OCI-LY3 (cell line): ENCODE results near the gene OSBPL8.

Source experiments
- CTCF ChIP-seq: fragments of 200-600, 300-600 bp; sonication (generic); IDR thresholded peaks from 2 replicates; pipeline ENCODE4 v1.5.1; 2014; ENCODE audit warnings: antibody characterized with exemption, low read length, low read depth
- EZH2phosphoT487 ChIP-seq: fragments of 200-600 bp; shearing (Covaris generic); IDR thresholded peaks from 2 replicates; pipeline ENCODE4 v1.6.1; 2018; ENCODE audit warnings: antibody characterized with exemption, mixed run types, low read depth

- TF ChIP-seq CTCF = no peak
- TF ChIP-seq EZH2phosphoT487 = no peak
These were observed 218.7 kb downstream of the OSBPL8 start for GRCh38 chr12:76340680-76341435.
